Astrocyte (in vitro differentiated cells and primary cell): ENCODE results near the gene KRT80. TPM values are rescaled to one million over a fixed set of nuclear protein-coding genes. Genes with fewer than 3 reads are reported as not detected.

ENCODE experiments used
- DNase-seq: peaks from one replicate; pipeline ENCODE4 v3.0.0-alpha.2; 2010; ENCODE audit warnings: low read depth
- FAIRE-seq: peaks from 2 replicates; lab custom pipeline; 2011; peaks lifted over from hg19 to GRCh38; lab: Jason Lieb, UNC
- H2AFZ ChIP-seq: 2 replicates; pipeline ENCODE4 v1.6.0; 2012; ENCODE audit warnings: low read depth, low read length, inconsistent platforms
- H3K27ac ChIP-seq: 2 replicates; pipeline ENCODE4 v1.5.1; 2011; ENCODE audit warnings: low read depth, low read length, inconsistent platforms
- H3K27me3 ChIP-seq: 2 replicates; pipeline ENCODE4 v1.6.0; 2011; ENCODE audit warnings: low read length, inconsistent platforms; ENCODE audit not compliant: insufficient read depth
- H3K36me3 ChIP-seq: 2 replicates; pipeline ENCODE4 v1.5.1; 2011; ENCODE audit warnings: low read length, inconsistent platforms; ENCODE audit not compliant: insufficient read depth
- H3K4me1 ChIP-seq: 2 replicates; pipeline ENCODE4 v1.5.1; 2011; ENCODE audit warnings: low read length, inconsistent platforms; ENCODE audit not compliant: insufficient read depth
- H3K4me2 ChIP-seq: 2 replicates; pipeline ENCODE4 v1.6.0; 2012; ENCODE audit warnings: low read length, inconsistent platforms
- H3K4me3 ChIP-seq: 2 replicates; pipeline ENCODE4 v1.5.1; 2011; ENCODE audit warnings: low read depth, mild to moderate bottlenecking, low read length, inconsistent platforms; ENCODE audit not compliant: insufficient read depth
- H3K79me2 ChIP-seq: 2 replicates; pipeline ENCODE4 v1.6.0; 2012; ENCODE audit warnings: mild to moderate bottlenecking, low read length, inconsistent platforms; ENCODE audit not compliant: insufficient read depth
- H3K9ac ChIP-seq: 2 replicates; pipeline ENCODE4 v1.6.0; 2012; ENCODE audit warnings: mild to moderate bottlenecking, low read length, inconsistent platforms
- H3K9me3 ChIP-seq: 2 replicates; pipeline ENCODE4 v1.5.1; 2012; ENCODE audit warnings: low read depth, mild to moderate bottlenecking, low read length, inconsistent platforms; ENCODE audit not compliant: insufficient read depth
- H4K20me1 ChIP-seq: 2 replicates; pipeline ENCODE4 v1.6.0; 2012; ENCODE audit warnings: low read length, inconsistent platforms; ENCODE audit not compliant: insufficient read depth
- H3K27ac Mint-ChIP-seq: one replicate; pipeline ENCODE4 v1.8.0; 2021; ENCODE audit warnings: mild to moderate bottlenecking, mixed read lengths; ENCODE audit not compliant: unreplicated experiment
- H3K27me3 Mint-ChIP-seq: one replicate; pipeline ENCODE4 v1.8.0; 2021; ENCODE audit warnings: low read depth, mixed read lengths; ENCODE audit not compliant: unreplicated experiment
- H3K36me3 Mint-ChIP-seq: one replicate; pipeline ENCODE4 v1.8.0; 2021; ENCODE audit warnings: low read depth, mixed read lengths; ENCODE audit not compliant: unreplicated experiment
- H3K4me1 Mint-ChIP-seq: one replicate; pipeline ENCODE4 v1.8.0; 2021; ENCODE audit warnings: low read depth, mixed read lengths; ENCODE audit not compliant: unreplicated experiment
- H3K4me3 Mint-ChIP-seq: one replicate; pipeline ENCODE4 v1.8.0; 2021; ENCODE audit warnings: mild to moderate bottlenecking, moderate library complexity, mixed read lengths; ENCODE audit not compliant: unreplicated experiment
- H3K9me3 Mint-ChIP-seq: one replicate; pipeline ENCODE4 v1.8.0; 2021; ENCODE audit warnings: mild to moderate bottlenecking, mixed read lengths; ENCODE audit not compliant: unreplicated experiment
- EZH2 ChIP-seq: IDR thresholded peaks from 2 replicates; pipeline ENCODE4 v1.6.1; 2012; ENCODE audit warnings: mild to moderate bottlenecking, low read length, inconsistent platforms; ENCODE audit not compliant: insufficient read depth
- total RNA-seq: library from RNA; stranded (reverse); gene quantifications from 2 replicates; pipeline ENCODE4 v1.2.1, GENCODE V29; 2021
- TF ChIP-seq, protein P1 (sequence below): IDR thresholded peaks from 2 replicates; pipeline ENCODE4 v1.5.1; 2011; ENCODE audit warnings: low read depth, mild to moderate bottlenecking, inconsistent platforms, low read length, moderate library complexity; ENCODE audit not compliant: insufficient read depth

The KRT80 gene
- total RNA-seq, 1 donor from 2014 or later, result 3.6 TPM

DNA sequence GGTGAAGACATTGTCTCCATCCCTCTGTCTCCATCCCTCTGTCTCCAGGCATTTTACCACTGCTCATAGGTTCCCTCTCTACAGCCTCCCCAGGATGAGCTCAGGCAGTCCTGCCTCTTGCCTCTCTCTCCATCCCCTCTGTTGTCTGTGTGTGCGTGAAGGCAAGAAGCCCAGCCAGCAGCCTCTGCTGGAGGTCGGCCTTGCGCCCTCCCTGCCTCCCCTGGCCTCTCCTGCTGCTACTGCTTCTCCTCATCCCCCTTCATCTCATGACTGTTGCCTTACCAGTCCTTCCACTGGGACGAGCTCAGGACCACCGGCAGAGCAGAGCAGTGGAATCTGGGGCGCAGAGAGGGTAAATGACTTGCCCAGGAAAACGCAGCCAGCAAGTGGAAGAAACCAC is 3.2 kb downstream of the KRT80 start:
- Histone ChIP-seq H3K4me3 (no peak overlapping the region), H3K9me3 (no peaks in the 10 kb centered on the region), H3K36me3 (no peaks in the 10 kb centered on the region), H3K4me2 (no peak overlapping the region), H3K4me1 (peaks cover 74% of the 10 kb centered on the region), H2AFZ (no peak overlapping the region), H3K79me2 (no peaks in the 10 kb centered on the region), H3K27me3 (no peaks in the 10 kb centered on the region), H3K27ac (no peak overlapping the region), H4K20me1 (no peaks in the 10 kb centered on the region), H3K9ac (no peak overlapping the region)
- Mint-ChIP-seq H3K4me3 (no peak overlapping the region), H3K4me1 (peaks cover 60% of the 10 kb centered on the region), H3K27ac (no peak overlapping the region), H3K9me3 (no peaks in the 10 kb centered on the region), H3K36me3 (peaks cover 1% of the 10 kb centered on the region), H3K27me3 (no peaks in the 10 kb centered on the region)
- TF ChIP-seq, protein P1, sequence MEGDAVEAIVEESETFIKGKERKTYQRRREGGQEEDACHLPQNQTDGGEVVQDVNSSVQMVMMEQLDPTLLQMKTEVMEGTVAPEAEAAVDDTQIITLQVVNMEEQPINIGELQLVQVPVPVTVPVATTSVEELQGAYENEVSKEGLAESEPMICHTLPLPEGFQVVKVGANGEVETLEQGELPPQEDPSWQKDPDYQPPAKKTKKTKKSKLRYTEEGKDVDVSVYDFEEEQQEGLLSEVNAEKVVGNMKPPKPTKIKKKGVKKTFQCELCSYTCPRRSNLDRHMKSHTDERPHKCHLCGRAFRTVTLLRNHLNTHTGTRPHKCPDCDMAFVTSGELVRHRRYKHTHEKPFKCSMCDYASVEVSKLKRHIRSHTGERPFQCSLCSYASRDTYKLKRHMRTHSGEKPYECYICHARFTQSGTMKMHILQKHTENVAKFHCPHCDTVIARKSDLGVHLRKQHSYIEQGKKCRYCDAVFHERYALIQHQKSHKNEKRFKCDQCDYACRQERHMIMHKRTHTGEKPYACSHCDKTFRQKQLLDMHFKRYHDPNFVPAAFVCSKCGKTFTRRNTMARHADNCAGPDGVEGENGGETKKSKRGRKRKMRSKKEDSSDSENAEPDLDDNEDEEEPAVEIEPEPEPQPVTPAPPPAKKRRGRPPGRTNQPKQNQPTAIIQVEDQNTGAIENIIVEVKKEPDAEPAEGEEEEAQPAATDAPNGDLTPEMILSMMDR, result no peak
- TF ChIP-seq EZH2, result no peak
- FAIRE-seq (no peak), DNase-seq (no peak)

DNA sequence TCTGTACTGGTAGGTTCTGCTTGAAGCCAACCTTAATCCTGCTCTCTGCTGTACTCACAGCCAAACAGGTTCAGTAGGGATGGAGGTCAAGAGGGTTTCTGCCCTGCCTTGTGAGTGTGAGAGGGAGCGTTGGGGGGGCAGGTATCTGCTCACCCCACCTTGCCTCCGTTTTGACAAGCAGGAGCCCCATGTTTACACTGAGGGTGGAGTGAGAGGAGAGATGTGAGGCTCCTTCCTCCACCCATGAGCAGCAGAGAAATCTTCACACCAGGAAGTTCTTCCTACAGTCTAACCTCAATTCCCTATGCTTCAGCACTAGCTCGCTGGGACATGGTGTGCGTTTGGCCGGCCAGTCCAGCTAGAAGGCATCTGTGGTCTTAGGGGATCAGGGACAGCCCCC is 4.2 kb downstream of the KRT80 start:
- Mint-ChIP-seq H3K9me3 (no peaks in the 10 kb centered on the region), H3K4me1 (peaks cover 60% of the 10 kb centered on the region), H3K36me3 (peaks cover 1% of the 10 kb centered on the region), H3K27ac (no peak overlapping the region), H3K4me3 (no peak overlapping the region), H3K27me3 (no peaks in the 10 kb centered on the region)
- no peaks in the 10 kb centered on the region for H3K27me3 ChIP-seq
- H3K79me2 ChIP-seq, result no peaks in the 10 kb centered on the region
- no peaks in the 10 kb centered on the region for H4K20me1 ChIP-seq
- no peaks in the 10 kb centered on the region for H3K9me3 ChIP-seq
- H3K27ac ChIP-seq, result no peak overlapping the region
- H3K36me3 ChIP-seq, result no peaks in the 10 kb centered on the region
- H2AFZ ChIP-seq, result no peak overlapping the region
- no peak overlapping the region for H3K4me2 ChIP-seq
- FAIRE-seq (no peak), DNase-seq (no peak)
- peaks cover 75% of the 10 kb centered on the region for H3K4me1 ChIP-seq
- TF ChIP-seq EZH2, result no peak
- TF ChIP-seq, protein P1, result no peak
- H3K4me3 ChIP-seq, result no peak overlapping the region
- no peak overlapping the region for H3K9ac ChIP-seq

DNA sequence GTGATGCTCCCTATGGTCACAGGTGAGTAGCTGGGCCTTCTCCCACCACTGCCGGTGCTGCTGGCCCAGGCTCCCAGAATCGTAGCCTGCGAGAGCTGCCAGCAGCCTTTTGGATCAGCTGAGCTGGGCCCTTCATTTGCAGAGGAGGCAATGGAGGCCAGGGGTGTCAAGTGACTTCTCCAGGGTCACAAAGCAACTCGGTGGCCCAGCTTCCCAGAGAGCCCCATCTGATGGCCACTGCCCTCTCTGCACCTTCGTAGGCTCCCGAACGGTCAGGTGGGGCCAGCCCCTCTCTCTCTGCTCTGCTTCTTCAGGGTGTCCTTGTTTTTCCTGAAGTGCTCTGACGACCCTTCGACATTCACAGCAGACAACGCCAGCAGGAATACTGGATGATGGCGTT is 4.6 kb downstream of the KRT80 start:
- no peak for FAIRE-seq

More for the DNA sequence above, 4.6 kb downstream of the KRT80 start:
- Histone ChIP-seq H3K27me3 (no peaks in the 10 kb centered on the region), H3K27ac (no peak overlapping the region), H3K4me2 (no peak overlapping the region), H2AFZ (no peak overlapping the region), H3K9ac (peak overlapping the region; percentile 43), H3K9me3 (no peaks in the 10 kb centered on the region), H3K4me3 (no peak overlapping the region), H3K4me1 (peaks cover 75% of the 10 kb centered on the region), H3K36me3 (no peaks in the 10 kb centered on the region), H3K79me2 (no peaks in the 10 kb centered on the region), H4K20me1 (no peaks in the 10 kb centered on the region)
- Mint-ChIP-seq H3K4me3 (no peak overlapping the region), H3K36me3 (peaks cover 1% of the 10 kb centered on the region), H3K4me1 (peaks cover 56% of the 10 kb centered on the region), H3K27ac (no peak overlapping the region), H3K9me3 (no peaks in the 10 kb centered on the region), H3K27me3 (no peaks in the 10 kb centered on the region)
- no peak for TF ChIP-seq EZH2
- TF ChIP-seq, protein P1, result no peak
- DNase-seq, result no peak
